HG02588 (cell line): ENCODE measurements around the gene LRP1.

Experiments
- ATAC-seq: cut with Tn5 transposase; IDR thresholded peaks from one replicate; pipeline ENCODE4 v1.9.1; 2021; ENCODE audit warnings: mild to moderate bottlenecking, moderate library complexity; ENCODE audit not compliant: unreplicated experiment

Gene LRP1

GRCh38 chr12:57208631-57209282 lies 80.5 kb downstream of the LRP1 start:
- ATAC-seq: no peak

GRCh38 chr12:57209916-57210315 lies 81.6 kb downstream of the LRP1 start:
- no peak for ATAC-seq

GRCh38 chr12:57210461-57210860 lies 82.2 kb downstream of the LRP1 start:
- no peak for ATAC-seq

- no peak for ATAC-seq
These were observed 82.8 kb downstream of the LRP1 start for GRCh38 chr12:57210926-57211692.

- no peak for ATAC-seq
These were observed 83.8 kb downstream of the LRP1 start for GRCh38 chr12:57211791-57212700.

- no peak for ATAC-seq
These were observed 84.4 kb downstream of the LRP1 start for GRCh38 chr12:57212701-57213057.

GRCh38 chr12:57213058-57213715 lies 84.9 kb downstream of the LRP1 start:
- no peak for ATAC-seq

- ATAC-seq: no peak
These were observed 85.6 kb downstream of the LRP1 start for GRCh38 chr12:57213763-57214397.

- ATAC-seq: peak; percentile 42
These were observed 86.1 kb downstream of the LRP1 start for GRCh38 chr12:57214398-57214781.

- no peak for ATAC-seq
These were observed 86.8 kb downstream of the LRP1 start for GRCh38 chr12:57215065-57215464.

GRCh38 chr12:57215668-57216013 lies 87.4 kb downstream of the LRP1 start:
- peak; percentile 39 for ATAC-seq

GRCh38 chr12:57216014-57216911 lies 88.0 kb downstream of the LRP1 start, which contains the start of gene NXPH4:
Gene NXPH4, plus strand, starts transcription at chr12:57216794. Its CDS starts 176 bp downstream, at chr12:57216970.
- no peak for ATAC-seq

- ATAC-seq: no peak
These were observed 88.9 kb downstream of the LRP1 start for GRCh38 chr12:57216921-57217879.

- ATAC-seq: no peak
These were observed 90.0 kb downstream of the LRP1 start for GRCh38 chr12:57218030-57218853.

- ATAC-seq: no peak
These were observed 91.1 kb downstream of the LRP1 start for GRCh38 chr12:57219205-57219992.

GRCh38 chr12:57219993-57220754 lies 91.9 kb downstream of the LRP1 start:
- ATAC-seq: no peak
